Immature natural killer cell (primary cell): ENCODE results near the gene LANCL2. TPM values are rescaled to one million over a fixed set of nuclear protein-coding genes. Genes with fewer than 3 reads are reported as not detected.
A peak's percentile ranks its signal among the peaks of the same experiment; 100 is the strongest.

Experiments used
- DNase-seq, 3 donors: peaks; one replicate each; pipeline ENCODE4 v3.0.0; 2022; ENCODE audit warnings: mixed read lengths in 1 of 3
- H3K27ac Mint-ChIP-seq, 6 donors: one replicate each; pipeline ENCODE4 v1.8.0; 2020; ENCODE audit warnings: mixed read lengths in 6 of 6, mild to moderate bottlenecking in 5 of 6, inconsistent platforms in 4 of 6, moderate library complexity in 3 of 6
- H3K27me3 Mint-ChIP-seq, 3 donors: one replicate each; pipeline ENCODE4 v1.8.0; 2020 to 2021; ENCODE audit warnings: low read depth in 3 of 3, mild to moderate bottlenecking in 3 of 3, mixed read lengths in 3 of 3, moderate library complexity in 3 of 3, inconsistent platforms in 1 of 3
- H3K36me3 Mint-ChIP-seq, 3 donors: one replicate each; pipeline ENCODE4 v1.8.0; 2020; ENCODE audit warnings: mixed read lengths in 3 of 3, inconsistent platforms in 2 of 3, mild to moderate bottlenecking in 2 of 3
- H3K4me1 Mint-ChIP-seq, 2 donors: one replicate each; pipeline ENCODE4 v1.8.0; 2020; ENCODE audit warnings: inconsistent platforms in 2 of 2, mild to moderate bottlenecking in 2 of 2, mixed read lengths in 2 of 2, moderate library complexity in 1 of 2
- H3K4me3 Mint-ChIP-seq, 5 donors: one replicate each; pipeline ENCODE4 v1.8.0; 2020; ENCODE audit warnings: mild to moderate bottlenecking in 5 of 5, mixed read lengths in 5 of 5, inconsistent platforms in 3 of 5, moderate library complexity in 3 of 5
- H3K9me3 Mint-ChIP-seq, 6 donors: one replicate each; pipeline ENCODE4 v1.8.0; 2020; ENCODE audit warnings: mild to moderate bottlenecking in 6 of 6, mixed read lengths in 6 of 6, inconsistent platforms in 4 of 6, moderate library complexity in 3 of 6
- polyA plus RNA-seq, 3 donors: library from polyadenylated mRNA; unstranded; fragments of 300-500 nt; fragmentation: Illumina TruSeq; gene quantifications; one replicate each; pipeline ENCODE4 v1.2.3, GENCODE V29; 2021

LANCL2 gene
- polyA plus RNA-seq, 3 donors from 2014 or later = 5.6 to 9.5 (median 5.8) TPM

- Mint-ChIP-seq H3K27me3 (peaks cover 0 to 2% (median 0%) of the 10 kb centered on the region in 3 donors), H3K36me3 (peaks cover 14 to 29% (median 27%) of the 10 kb centered on the region in 3 donors), H3K9me3 (peaks cover 0 to 3% (median 0%) of the 10 kb centered on the region in 6 donors), H3K27ac (no peak overlapping the region), H3K4me1 (no peaks in the 10 kb centered on the region), H3K4me3 (no peak overlapping the region)
- no peak for DNase-seq
Observed at GRCh38 chr7:55425141-55425752, 60.1 kb downstream of the LANCL2 start.

- no peak overlapping the region for H3K4me3 Mint-ChIP-seq
- H3K4me1 Mint-ChIP-seq = no peaks in the 10 kb centered on the region
- H3K36me3 Mint-ChIP-seq = peaks cover 14 to 29% (median 27%) of the 10 kb centered on the region in 3 donors
- H3K9me3 Mint-ChIP-seq = peaks cover 0 to 3% (median 0%) of the 10 kb centered on the region in 6 donors
- DNase-seq = no peak
- H3K27ac Mint-ChIP-seq = peak overlapping the region in 1 of 6 donors; percentile 33
- H3K27me3 Mint-ChIP-seq = peaks cover 0 to 2% (median 0%) of the 10 kb centered on the region in 3 donors
Observed at GRCh38 chr7:55426676-55427075, 61.5 kb downstream of the LANCL2 start.

GRCh38 chr7:55427342-55427741 is 62.2 kb downstream of the LANCL2 start:
- H3K4me1 Mint-ChIP-seq = peaks cover 2 to 3% of the 10 kb centered on the region in 2 donors
- H3K27ac Mint-ChIP-seq = no peak overlapping the region
- H3K27me3 Mint-ChIP-seq = peaks cover 0 to 2% (median 0%) of the 10 kb centered on the region in 3 donors
- peaks cover 14 to 29% (median 27%) of the 10 kb centered on the region in 3 donors for H3K36me3 Mint-ChIP-seq
- H3K4me3 Mint-ChIP-seq = no peak overlapping the region
- H3K9me3 Mint-ChIP-seq = peaks cover 0 to 3% (median 0%) of the 10 kb centered on the region in 6 donors
- no peak for DNase-seq

- Mint-ChIP-seq H3K36me3 (peaks cover 14 to 29% (median 27%) of the 10 kb centered on the region in 3 donors), H3K27ac (no peak overlapping the region), H3K27me3 (peaks cover 0 to 2% (median 1%) of the 10 kb centered on the region in 3 donors), H3K4me3 (no peak overlapping the region), H3K9me3 (peaks cover 0 to 3% (median 0%) of the 10 kb centered on the region in 6 donors), H3K4me1 (peaks cover 6 to 8% of the 10 kb centered on the region in 2 donors)
- DNase-seq = no peak
Observed at GRCh38 chr7:55427800-55428199, 62.7 kb downstream of the LANCL2 start.

GRCh38 chr7:55429835-55430499 is 64.8 kb downstream of the LANCL2 start:
- H3K27me3 Mint-ChIP-seq = peaks cover 0 to 2% (median 2%) of the 10 kb centered on the region in 3 donors
- H3K4me3 Mint-ChIP-seq = no peak overlapping the region
- H3K4me1 Mint-ChIP-seq = peaks cover 11 to 17% of the 10 kb centered on the region in 2 donors
- H3K36me3 Mint-ChIP-seq = peaks cover 13 to 26% (median 25%) of the 10 kb centered on the region in 3 donors
- no peak overlapping the region for H3K27ac Mint-ChIP-seq
- no peak for DNase-seq
- H3K9me3 Mint-ChIP-seq = peaks cover 0 to 3% (median 0%) of the 10 kb centered on the region in 6 donors

- no peak overlapping the region for H3K27ac Mint-ChIP-seq
- peaks cover 0 to 8% (median 5%) of the 10 kb centered on the region in 3 donors for H3K36me3 Mint-ChIP-seq
- H3K9me3 Mint-ChIP-seq = no peaks in the 10 kb centered on the region
Observed at GRCh38 chr7:55431898-55432297, 66.8 kb downstream of the LANCL2 start.

GRCh38 chr7:55432506-55432905 is 67.4 kb downstream of the LANCL2 start:
- Mint-ChIP-seq H3K36me3 (peaks cover 0 to 5% (median 2%) of the 10 kb centered on the region in 3 donors), H3K27ac (peak overlapping the region in 4 of 6 donors; percentile 16 to 51 (median 35))

More at GRCh38 chr7:55431898-55432297, 66.8 kb downstream of the LANCL2 start:
- DNase-seq = no peak
- Mint-ChIP-seq H3K4me3 (no peak overlapping the region), H3K27me3 (peaks cover 2 to 4% (median 2%) of the 10 kb centered on the region in 3 donors), H3K4me1 (peaks cover 11 to 17% of the 10 kb centered on the region in 2 donors)

GRCh38 chr7:55432939-55433784 is 68.0 kb downstream of the LANCL2 start:
- Mint-ChIP-seq H3K9me3 (no peaks in the 10 kb centered on the region), H3K4me3 (no peak overlapping the region), H3K36me3 (peaks cover 0 to 6% (median 0%) of the 10 kb centered on the region in 3 donors), H3K27ac (peak overlapping the region in 2 of 6 donors; percentile 40 to 51), H3K27me3 (peaks cover 2 to 4% (median 3%) of the 10 kb centered on the region in 3 donors), H3K4me1 (peaks cover 11 to 17% of the 10 kb centered on the region in 2 donors)
- DNase-seq = peak in 2 of 3 donors; percentile 4 to 12

More at GRCh38 chr7:55432506-55432905, 67.4 kb downstream of the LANCL2 start:
- peaks cover 2 to 4% (median 2%) of the 10 kb centered on the region in 3 donors for H3K27me3 Mint-ChIP-seq
- H3K4me3 Mint-ChIP-seq = no peak overlapping the region
- DNase-seq = no peak
- H3K4me1 Mint-ChIP-seq = peaks cover 11 to 17% of the 10 kb centered on the region in 2 donors
- H3K9me3 Mint-ChIP-seq = no peaks in the 10 kb centered on the region

- Mint-ChIP-seq H3K27ac (no peak overlapping the region), H3K27me3 (peaks cover 2 to 7% (median 4%) of the 10 kb centered on the region in 3 donors)
- DNase-seq = no peak
Observed at GRCh38 chr7:55435466-55435865, 70.3 kb downstream of the LANCL2 start.

GRCh38 chr7:55436457-55436856 is 71.3 kb downstream of the LANCL2 start:
- H3K4me1 Mint-ChIP-seq = peaks cover 11 to 17% of the 10 kb centered on the region in 2 donors
- H3K9me3 Mint-ChIP-seq = no peaks in the 10 kb centered on the region
- H3K36me3 Mint-ChIP-seq = peaks cover 0 to 10% (median 0%) of the 10 kb centered on the region in 3 donors
- H3K27ac Mint-ChIP-seq = no peak overlapping the region
- peaks cover 2 to 7% (median 4%) of the 10 kb centered on the region in 3 donors for H3K27me3 Mint-ChIP-seq
- DNase-seq = no peak
- H3K4me3 Mint-ChIP-seq = peak overlapping the region in 1 of 5 donors; percentile 36

More at GRCh38 chr7:55435466-55435865, 70.3 kb downstream of the LANCL2 start:
- Mint-ChIP-seq H3K4me3 (no peak overlapping the region), H3K4me1 (peaks cover 11 to 17% of the 10 kb centered on the region in 2 donors), H3K36me3 (peaks cover 0 to 10% (median 0%) of the 10 kb centered on the region in 3 donors), H3K9me3 (no peaks in the 10 kb centered on the region)

- Mint-ChIP-seq H3K27ac (no peak overlapping the region), H3K9me3 (no peaks in the 10 kb centered on the region), H3K36me3 (peaks cover 0 to 14% (median 0%) of the 10 kb centered on the region in 3 donors), H3K27me3 (peaks cover 2 to 7% (median 4%) of the 10 kb centered on the region in 3 donors), H3K4me3 (no peak overlapping the region), H3K4me1 (peaks cover 9 to 14% of the 10 kb centered on the region in 2 donors)
- no peak for DNase-seq
Observed at GRCh38 chr7:55437375-55437774, 72.2 kb downstream of the LANCL2 start.

- Mint-ChIP-seq H3K27me3 (peaks cover 0 to 7% (median 4%) of the 10 kb centered on the region in 3 donors), H3K4me1 (peaks cover under 1 to 5% of the 10 kb centered on the region in 2 donors), H3K4me3 (no peak overlapping the region), H3K36me3 (peaks cover 0 to 16% (median 0%) of the 10 kb centered on the region in 3 donors), H3K9me3 (no peaks in the 10 kb centered on the region), H3K27ac (peak overlapping the region in 1 of 6 donors; percentile 18)
- DNase-seq = no peak
Observed at GRCh38 chr7:55438085-55438756, 73.1 kb downstream of the LANCL2 start.
